NT2/D1 (cell line): Measurements from ENCODE around the gene LINC00237.

Experiments used
- DNase-seq: peaks from one replicate; pipeline ENCODE4 v3.0.0-alpha.2; 2011; ENCODE audit warnings: low read depth, low spot score
- H3K27me3 ChIP-seq: 2 replicates; pipeline ENCODE4 v1.6.0; 2011; ENCODE audit warnings: mild to moderate bottlenecking; ENCODE audit not compliant: insufficient read length, insufficient read depth
- H3K36me3 ChIP-seq: 2 replicates; pipeline ENCODE4 v1.6.1; 2011; ENCODE audit warnings: mild to moderate bottlenecking, low read length, mixed read lengths; ENCODE audit not compliant: insufficient read depth, insufficient read length
- H3K4me1 ChIP-seq: 2 replicates; pipeline ENCODE4 v1.5.1; 2011; ENCODE audit not compliant: insufficient read depth, insufficient read length
- H3K4me3 ChIP-seq: 2 replicates; pipeline ENCODE4 v1.5.1; 2011; ENCODE audit warnings: low read depth; ENCODE audit not compliant: insufficient read length
- H3K9ac ChIP-seq: 2 replicates; pipeline ENCODE4 v1.6.0; 2011; ENCODE audit warnings: low read depth; ENCODE audit not compliant: insufficient read length
- H3K9me3 ChIP-seq: 2 replicates; pipeline ENCODE4 v1.5.1; 2011; ENCODE audit warnings: mild to moderate bottlenecking, low read length; ENCODE audit not compliant: insufficient read depth
- SUZ12 ChIP-seq: IDR thresholded peaks from 2 replicates; pipeline ENCODE4 v1.6.1; 2011; ENCODE audit not compliant: insufficient read length, insufficient read depth; ENCODE audit errors: extremely low read depth
- YY1 ChIP-seq: IDR thresholded peaks from 2 replicates; pipeline ENCODE4 v1.6.1; 2011; ENCODE audit not compliant: insufficient read length, insufficient read depth
- ZNF274 ChIP-seq: IDR thresholded peaks from 2 replicates; pipeline ENCODE4 v1.6.1; 2011; ENCODE audit warnings: mild to moderate bottlenecking, low read depth, low read length

The LINC00237 gene

GRCh38 chr20:21125072-21125848, 19.1 kb upstream of the LINC00237 start:
- no peak for TF ChIP-seq ZNF274
- no peak for TF ChIP-seq YY1
- TF ChIP-seq SUZ12, result no peak
- DNase-seq, result no peak
- Histone ChIP-seq H3K27me3 (no peaks in the 10 kb centered on the region), H3K4me1 (no peaks in the 10 kb centered on the region), H3K4me3 (peak overlapping the region; percentile 37), H3K9ac (peak overlapping the region; percentile 66), H3K9me3 (no peaks in the 10 kb centered on the region), H3K36me3 (no peaks in the 10 kb centered on the region)

- no peak for DNase-seq
- H3K36me3 ChIP-seq, result no peaks in the 10 kb centered on the region
- TF ChIP-seq ZNF274 (no peak), SUZ12 (no peak), YY1 (no peak)
- no peak overlapping the region for H3K4me3 ChIP-seq
- no peaks in the 10 kb centered on the region for H3K4me1 ChIP-seq
- no peak overlapping the region for H3K9ac ChIP-seq
- H3K27me3 ChIP-seq, result no peaks in the 10 kb centered on the region
- no peaks in the 10 kb centered on the region for H3K9me3 ChIP-seq
These were observed 18.0 kb upstream of the LINC00237 start for GRCh38 chr20:21124190-21124589.

- no peak for DNase-seq
- H3K9ac ChIP-seq, result no peak overlapping the region
- no peaks in the 10 kb centered on the region for H3K4me1 ChIP-seq
- no peaks in the 10 kb centered on the region for H3K36me3 ChIP-seq
- TF ChIP-seq ZNF274 (no peak), YY1 (no peak), SUZ12 (no peak)
- H3K9me3 ChIP-seq, result no peaks in the 10 kb centered on the region
- no peaks in the 10 kb centered on the region for H3K27me3 ChIP-seq
- no peak overlapping the region for H3K4me3 ChIP-seq
These were observed 12.6 kb upstream of the LINC00237 start for GRCh38 chr20:21118782-21119181.

GRCh38 chr20:21118138-21118537, 12.0 kb upstream of the LINC00237 start:
- DNase-seq, result no peak

GRCh38 chr20:21117521-21117920, 11.4 kb upstream of the LINC00237 start:
- DNase-seq, result no peak
- Histone ChIP-seq H3K9me3 (no peaks in the 10 kb centered on the region), H3K4me1 (no peaks in the 10 kb centered on the region), H3K27me3 (no peaks in the 10 kb centered on the region), H3K4me3 (no peak overlapping the region), H3K36me3 (no peaks in the 10 kb centered on the region), H3K9ac (no peak overlapping the region)
- TF ChIP-seq SUZ12 (no peak), YY1 (no peak), ZNF274 (no peak)

More at GRCh38 chr20:21118138-21118537, 12.0 kb upstream of the LINC00237 start:
- no peak overlapping the region for H3K9ac ChIP-seq
- no peaks in the 10 kb centered on the region for H3K27me3 ChIP-seq
- TF ChIP-seq YY1 (no peak), SUZ12 (no peak), ZNF274 (no peak)
- H3K4me1 ChIP-seq, result no peaks in the 10 kb centered on the region
- no peaks in the 10 kb centered on the region for H3K36me3 ChIP-seq
- no peak overlapping the region for H3K4me3 ChIP-seq
- H3K9me3 ChIP-seq, result no peaks in the 10 kb centered on the region

- Histone ChIP-seq H3K4me1 (no peaks in the 10 kb centered on the region), H3K4me3 (no peak overlapping the region), H3K9ac (no peak overlapping the region), H3K9me3 (no peaks in the 10 kb centered on the region), H3K36me3 (no peaks in the 10 kb centered on the region), H3K27me3 (peaks cover 5% of the 10 kb centered on the region)
- TF ChIP-seq ZNF274, result no peak
- no peak for TF ChIP-seq SUZ12
- TF ChIP-seq YY1, result no peak
- no peak for DNase-seq
These were observed 8.4 kb upstream of the LINC00237 start for GRCh38 chr20:21114584-21114983.

GRCh38 chr20:21113697-21114096, 7.5 kb upstream of the LINC00237 start:
- Histone ChIP-seq H3K4me1 (no peaks in the 10 kb centered on the region), H3K4me3 (no peak overlapping the region), H3K9me3 (no peaks in the 10 kb centered on the region), H3K36me3 (no peaks in the 10 kb centered on the region), H3K9ac (no peak overlapping the region), H3K27me3 (peaks cover 14% of the 10 kb centered on the region)
- no peak for DNase-seq
- no peak for TF ChIP-seq ZNF274
- TF ChIP-seq SUZ12, result no peak
- no peak for TF ChIP-seq YY1
